K562 (cell line): Measurements from ENCODE around the gene VPS13D. TPM values are rescaled to one million over a fixed set of nuclear protein-coding genes. Genes with fewer than 3 reads are reported as not detected.

Experiments
- ATAC-seq: fragments of 200-7000 bp; cut with Tn5 transposase; 3 replicates; pipeline ENCODE4 v1.9.1; 2020; ENCODE audit warnings: moderate library complexity
- BruUV-seq: library from RNA; stranded (reverse); fragments of 400-500 nt; replicated peaks from 2 replicates; lab custom pipeline; 2021; lab: Mats Ljungman, UMichigan
- CTCF ChIA-PET: fragments of 300-600 bp; formaldehyde crosslinking; extraction: SDS; loops from one replicate; lab custom pipeline; 2021; ENCODE audit warnings: low intra/inter-chr PET ratio; lab: Yijun Ruan, JAX
- POLR2A ChIA-PET: fragments of 300-600, 350-650 bp; sonication (Branson Sonifier 250); formaldehyde crosslinking; extraction: SDS; loops from one replicate; lab custom pipeline; 2021; ENCODE audit warnings: antibody characterized with exemption, inconsistent platforms; lab: Yijun Ruan, JAX
- DNase-seq, 4 experiments: peaks; one replicate each; pipeline versions ENCODE4 v3.0.0 to v3.0.0-alpha.2; 2011 to 2018; ENCODE audit warnings: low spot score in 3 of 4, mixed read lengths in 3 of 4; ENCODE audit errors: extremely low read depth in 1 of 4
- FAIRE-seq: peaks from 2 replicates; lab custom pipeline; 2011; peaks lifted over from hg19 to GRCh38; lab: Jason Lieb, UNC
- H2AFZ ChIP-seq: 2 replicates; pipeline ENCODE4 v1.6.0; 2011; ENCODE audit warnings: low read depth, low read length, control low read depth, inconsistent platforms
- H3K27ac ChIP-seq: fragments of 200-600 bp; 3 replicates; pipeline ENCODE4 v1.8.0; 2011; ENCODE audit warnings: low read depth, mild to moderate bottlenecking, control low read depth, inconsistent platforms, low read length, moderate library complexity, mixed read lengths; ENCODE audit errors: extremely low read depth
- H3K27me3 ChIP-seq, 2 experiments: fragments of 300-600 bp in 1 of 2; 2 replicates in 1 of 2; 3 replicates in 1 of 2; pipeline versions ENCODE4 v1.6.0 to v1.8.0; 2011; ENCODE audit warnings: inconsistent platforms in 2 of 2, low read length in 2 of 2, mild to moderate bottlenecking in 1 of 2, mixed read lengths in 1 of 2, moderate library complexity in 1 of 2; ENCODE audit not compliant: control insufficient read depth in 2 of 2, insufficient read depth in 2 of 2
- H3K36me3 ChIP-seq: fragments of 300-600 bp; 3 replicates; pipeline ENCODE4 v1.8.0; 2011; ENCODE audit warnings: mild to moderate bottlenecking, low read length, inconsistent platforms; ENCODE audit not compliant: control insufficient read depth, insufficient read depth
- H3K4me1 ChIP-seq, 2 experiments: fragments of 200-600 bp in 1 of 2; replicated peaks in 1 of 2; 2 replicates in 1 of 2; 3 replicates in 1 of 2; pipeline versions ENCODE4 v1.5.1 to v1.8.0; 2011; ENCODE audit warnings: inconsistent platforms in 2 of 2, low read length in 2 of 2, mild to moderate bottlenecking in 1 of 2, mixed read lengths in 1 of 2, moderate library complexity in 1 of 2; ENCODE audit not compliant: control insufficient read depth in 2 of 2, insufficient read depth in 2 of 2
- H3K4me2 ChIP-seq: 2 replicates; pipeline ENCODE4 v1.6.1; 2011; ENCODE audit warnings: low read length, control low read depth, inconsistent platforms, mixed read lengths; ENCODE audit not compliant: insufficient read depth
- H3K4me3 ChIP-seq: fragments of 200-600 bp; sonication (generic), shearing (Covaris generic); 2 replicates; pipeline ENCODE4 v1.5.1; 2016; ENCODE audit warnings: control low read depth, inconsistent platforms
- H3K79me2 ChIP-seq: fragments of 200-600 bp; 3 replicates; pipeline ENCODE4 v1.8.0; 2011; ENCODE audit warnings: low read length, inconsistent platforms; ENCODE audit not compliant: control insufficient read depth, insufficient read depth
- H3K9ac ChIP-seq, 2 experiments: 2 replicates each; pipeline versions ENCODE4 v1.6.0 to v1.6.1; 2011; ENCODE audit warnings: low read depth in 2 of 2, low read length in 2 of 2, control low read depth in 1 of 2, inconsistent platforms in 1 of 2, mild to moderate bottlenecking in 1 of 2, mixed read lengths in 1 of 2; ENCODE audit not compliant: insufficient read depth in 1 of 2
- H3K9me1 ChIP-seq: one replicate; pipeline ENCODE4 v1.6.0; 2011; ENCODE audit warnings: inconsistent platforms, mild to moderate bottlenecking, low read length, moderate library complexity; ENCODE audit not compliant: control insufficient read depth, insufficient read depth
- H3K9me3 ChIP-seq: replicated peaks from 2 replicates; pipeline ENCODE4 v1.5.1; 2011; ENCODE audit warnings: low read depth, low read length, inconsistent platforms; ENCODE audit not compliant: control insufficient read depth, insufficient read depth
- H4K20me1 ChIP-seq: replicated peaks from 2 replicates; pipeline ENCODE4 v1.6.1; 2011; ENCODE audit warnings: low read length, inconsistent platforms, mixed read lengths; ENCODE audit not compliant: control insufficient read depth, insufficient read depth
- CBFA2T2 ChIP-seq: fragments of 450-650 bp; conservative IDR thresholded peaks from 2 replicates; pipeline ENCODE4 v1.6.1; 2017; ENCODE audit warnings: mild to moderate bottlenecking
- CBX8 ChIP-seq: fragments of 200-600 bp; sonication (generic); IDR thresholded peaks from 2 replicates; pipeline ENCODE4 v1.6.1; 2012; ENCODE audit warnings: borderline replicate concordance, mixed run types, low read depth, mild to moderate bottlenecking, moderate library complexity, mixed read lengths, low read length, control low read depth, inconsistent platforms; ENCODE audit not compliant: poor library complexity, severe bottlenecking; ENCODE audit errors: extremely low read depth
- DMBX1 ChIP-seq: fragments of 250-450 bp; sonication (Bioruptor Pico); IDR thresholded peaks from 2 replicates; pipeline ENCODE4 v1.8.0; 2022; ENCODE audit warnings: inconsistent platforms, mild to moderate bottlenecking, moderate library complexity, borderline replicate concordance
- ETV1 ChIP-seq: fragments of 450-650 bp; conservative IDR thresholded peaks from 2 replicates; pipeline ENCODE4 v1.6.1; 2016; ENCODE audit warnings: missing genetic modification characterization, control low read depth, low read depth, missing compliant biosample characterization
- ETV5 ChIP-seq: sonication (generic); formaldehyde crosslinking; IDR thresholded peaks from 2 replicates; pipeline ENCODE4 v1.4.0; 2020; ENCODE audit warnings: low read depth, mild to moderate bottlenecking, missing genetic modification reagents
- HNRNPH1 ChIP-seq: fragments of 200-400 bp; formaldehyde crosslinking; optimal IDR thresholded peaks from 2 replicates; pipeline ENCODE3; 2017; ENCODE audit warnings: low read depth, mild to moderate bottlenecking, low read length, moderate library complexity
- ILF3 ChIP-seq: fragments of 450-650 bp; IDR thresholded peaks from 2 replicates; pipeline ENCODE4 v1.6.1; 2018; ENCODE audit warnings: antibody characterized with exemption, mild to moderate bottlenecking, moderate library complexity, borderline replicate concordance
- MCM5 ChIP-seq: fragments of 450-650 bp; IDR thresholded peaks from 2 replicates; pipeline ENCODE4 v1.6.1; 2016; ENCODE audit warnings: low read depth
- MYC ChIP-seq, 2 experiments: fragments of 250-450 bp in 1 of 2; sonication (Bioruptor Pico) in 1 of 2; IDR thresholded peaks; 2 replicates each; pipeline versions ENCODE4 v1.5.1 to v1.6.1; 2012 to 2021; ENCODE audit warnings: low read depth in 2 of 2, borderline replicate concordance in 1 of 2, improper control_type of control experiment in 1 of 2, low read length in 1 of 2, mild to moderate bottlenecking in 1 of 2, moderate library complexity in 1 of 2
- SMARCE1 ChIP-seq: fragments of 450-650 bp; IDR thresholded peaks from 2 replicates; pipeline ENCODE4 v1.7.1; 2016; ENCODE audit warnings: mild to moderate bottlenecking
- ZNF436 ChIP-seq: fragments of 250-450, 450-650 bp; sonication (Bioruptor Pico); formaldehyde crosslinking; IDR thresholded peaks from 2 replicates; pipeline ENCODE4 v1.7.0; 2020; ENCODE audit warnings: mild to moderate bottlenecking
- ZNF766 ChIP-seq: fragments of 200-800 bp; sonication (Bioruptor generic); conservative IDR thresholded peaks from 2 replicates; pipeline ENCODE4 v1.6.1; 2016; ENCODE audit warnings: missing genetic modification characterization, missing compliant biosample characterization
- WGBS: fragments of 100-300 bp; shearing (Covaris generic); methylation state at CpG from one replicate; pipeline ENCODE4 v1.1.6; 2016; ENCODE audit warnings: low coverage, mixed read lengths; ENCODE audit not compliant: insufficient coverage; ENCODE audit errors: missing lambda C conversion rate; 5-methylcytosine and 5-hydroxymethylcytosine counted together
- in situ Hi-C: fragments of 300-500 bp; cut with MboI; formaldehyde crosslinking; loops from 4 replicates; pipeline ENCODE4 v1.15.0; 2018; ENCODE audit warnings: inconsistent platforms, mixed read lengths
- intact Hi-C: fragments of 100-400 bp; cut with micrococcal nuclease; formaldehyde crosslinking; loops from 2 replicates; pipeline ENCODE4 v1.14.2; 2022
- polyA plus RNA-seq, 8 experiments: library from polyadenylated mRNA; depleted of rRNA in 4 of 8; stranded (reverse) in 5 of 8; unstranded in 3 of 8; fragments of >200 nt; fragmentation: Nextera tagmentation in 2 of 8; fragmentation: Illumina TruSeq in 1 of 8; extraction: Ambion mirVana in 2 of 8; extraction: Trizol in 1 of 8; gene quantifications; 2 replicates each; pipeline versions ENCODE4 v1.2.1 to v1.2.3, GENCODE V29; 2011 to 2014; ENCODE audit warnings: inconsistent platforms in 1 of 8, missing spikeins in 1 of 8
- total RNA-seq, 7 experiments: library from RNA; depleted of rRNA in 6 of 7; stranded (reverse); fragments of >200 nt in 6 of 7; fragmentation: Illumina TruSeq in 2 of 7; extraction: Trizol in 2 of 7; gene quantifications; 2 replicates each; pipeline versions ENCODE4 v1.2.1 to v1.2.3, GENCODE V29; 2011 to 2021; ENCODE audit warnings: low replicate concordance in 1 of 7
- TF ChIP-seq, protein P1 (sequence below): fragments of 250-450 bp; sonication (Bioruptor Pico); IDR thresholded peaks from 2 replicates; pipeline ENCODE4 v1.5.0; 2021; ENCODE audit warnings: mild to moderate bottlenecking, borderline replicate concordance

Gene VPS13D
- total and polyA plus RNA-seq, 9 of the 15 experiments (the other 6 are each of a cell fraction or from before 2014, with no cell fraction given), result 6.1 to 51.5 (median 38.5) TPM

DNA sequence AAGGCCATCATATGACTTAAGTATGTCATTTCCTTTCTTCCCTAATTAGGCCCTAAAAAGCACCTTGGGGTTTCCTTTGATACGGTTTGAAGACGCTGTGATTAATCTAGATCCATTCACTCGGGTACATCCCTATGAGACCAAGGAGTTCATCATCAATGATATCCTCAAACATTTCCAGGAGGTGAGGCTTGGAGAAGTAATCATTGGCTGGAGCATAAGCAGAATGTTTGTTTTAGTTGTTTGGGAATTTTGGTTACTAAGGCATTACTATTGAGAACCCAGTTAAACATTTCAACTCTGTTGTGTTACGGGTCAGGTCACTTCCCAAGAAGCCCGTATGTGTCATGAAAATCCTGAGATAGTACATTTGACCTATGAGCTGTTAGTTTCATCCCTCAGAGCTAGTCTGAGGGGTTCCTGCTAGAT is 185.2 kb downstream of the VPS13D start:
- FAIRE-seq, result no peak
- CTCF ChIA-PET, result no interaction called here
- Histone ChIP-seq H3K9me3 (peaks cover 9% of the 10 kb centered on the region), H3K9me1 (no peaks in the 10 kb centered on the region)
- no peak for ATAC-seq
- TF ChIP-seq ILF3 (0 out of 2 replicates have a peak, but pooled peaks have one; percentile 16), DMBX1 (CRISPR knock-in tag) (no peak)
- TF ChIP-seq, all 486 proteins: peak for 1
- POLR2A ChIA-PET, result interaction anchor here (0.9 to 1.6 kb wide), 2 partner anchors 11 to 65 kb away, joined by 3 read pairs; no protein-coding TSS in a partner anchor
- Histone ChIP-seq H3K36me3 (peaks cover 68% of the 10 kb centered on the region), H3K79me2 (no peaks in the 10 kb centered on the region), H3K9ac (no peak overlapping the region), H3K4me3 (no peak overlapping the region), H2AFZ (no peak overlapping the region), H3K4me2 (no peak overlapping the region), H4K20me1 (no peaks in the 10 kb centered on the region), H3K27ac (no peak overlapping the region), H3K27me3 (no peaks in the 10 kb centered on the region), H3K4me1 (no peaks in the 10 kb centered on the region; a peak in 2 of 5 replicates)
- in situ Hi-C loops, result no loop called here
- intact Hi-C loops, result no loop called here
- BruUV-seq, result no TSS peak
- WGBS, result 83% methylated on average over 5 of the region's 5 CpGs
- no peak for DNase-seq

DNA sequence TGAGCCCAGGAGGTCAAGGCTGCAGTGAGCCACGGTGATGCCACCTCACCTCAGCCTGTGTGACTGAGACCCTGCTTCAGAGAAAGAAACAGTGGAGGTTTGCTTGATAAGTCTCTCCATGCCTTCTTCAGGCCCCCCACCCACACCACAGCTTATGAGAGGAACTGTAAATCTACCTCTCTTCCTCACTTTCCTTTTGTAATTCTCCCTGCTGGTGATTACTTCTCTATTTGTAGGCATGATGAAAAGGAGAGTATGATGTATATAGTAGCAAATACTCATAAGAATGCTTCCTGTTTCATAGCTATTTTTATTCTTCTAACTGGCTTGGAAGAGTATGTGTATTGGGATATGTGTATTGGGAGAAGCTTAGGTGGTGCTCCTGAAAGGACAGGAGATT is 186.3 kb downstream of the VPS13D start:
- FAIRE-seq, result no peak
- TF ChIP-seq ETV1 (tag), result no peak
- TF ChIP-seq ETV5 (CRISPR knock-in tag), result no peak
- no peak for TF ChIP-seq ZNF436
- TF ChIP-seq CBX8, result no peak
- no peak for TF ChIP-seq MCM5
- no peak for TF ChIP-seq MYC (IDR thresholded peaks at IDR 0.05; ENCODE audit: low read depth, low read length)
- TF ChIP-seq MYC (CRISPR knock-in tag; IDR thresholded peaks at IDR 0.05; ENCODE audit: borderline replicate concordance, low read depth), result no peak
- TF ChIP-seq HNRNPH1, result no peak
- TF ChIP-seq CBFA2T2, result no peak
- TF ChIP-seq, protein P1, sequence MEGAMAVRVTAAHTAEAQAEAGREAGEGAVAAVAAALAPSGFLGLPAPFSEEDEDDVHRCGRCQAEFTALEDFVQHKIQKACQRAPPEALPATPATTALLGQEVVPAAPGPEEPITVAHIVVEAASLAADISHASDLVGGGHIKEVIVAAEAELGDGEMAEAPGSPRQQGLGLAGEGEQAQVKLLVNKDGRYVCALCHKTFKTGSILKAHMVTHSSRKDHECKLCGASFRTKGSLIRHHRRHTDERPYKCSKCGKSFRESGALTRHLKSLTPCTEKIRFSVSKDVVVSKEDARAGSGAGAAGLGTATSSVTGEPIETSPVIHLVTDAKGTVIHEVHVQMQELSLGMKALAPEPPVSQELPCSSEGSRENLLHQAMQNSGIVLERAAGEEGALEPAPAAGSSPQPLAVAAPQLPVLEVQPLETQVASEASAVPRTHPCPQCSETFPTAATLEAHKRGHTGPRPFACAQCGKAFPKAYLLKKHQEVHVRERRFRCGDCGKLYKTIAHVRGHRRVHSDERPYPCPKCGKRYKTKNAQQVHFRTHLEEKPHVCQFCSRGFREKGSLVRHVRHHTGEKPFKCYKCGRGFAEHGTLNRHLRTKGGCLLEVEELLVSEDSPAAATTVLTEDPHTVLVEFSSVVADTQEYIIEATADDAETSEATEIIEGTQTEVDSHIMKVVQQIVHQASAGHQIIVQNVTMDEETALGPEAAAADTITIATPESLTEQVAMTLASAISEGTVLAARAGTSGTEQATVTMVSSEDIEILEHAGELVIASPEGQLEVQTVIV (CRISPR knock-in tag), result no peak
- no peak for TF ChIP-seq SMARCE1
- no peak for TF ChIP-seq ZNF766 (CRISPR knock-in tag)

More for the DNA sequence above, 186.3 kb downstream of the VPS13D start:
- H3K4me2 ChIP-seq, result no peak overlapping the region
- no peaks in the 10 kb centered on the region for H3K79me2 ChIP-seq
- 100% methylated on average over 1 of the region's 1 CpG for WGBS
- ChIA-PET CTCF (no interaction called here), POLR2A (interaction anchor here (0.6 to 2.1 kb wide), 7 partner anchors 8 to 64 kb away, joined by 3 to 9 read pairs (median 3); no protein-coding TSS in a partner anchor)
- H3K27me3 ChIP-seq, result no peaks in the 10 kb centered on the region
- no peaks in the 10 kb centered on the region for H4K20me1 ChIP-seq
- ATAC-seq (no peak), DNase-seq (no peak)
- H2AFZ ChIP-seq, result no peak overlapping the region
- peak overlapping the region in 1 of 2 experiments; percentile 33; a peak in 1 of 4 replicates for H3K9ac ChIP-seq
- H3K9me3 ChIP-seq, result no peaks in the 10 kb centered on the region; the same call in 1 of the 2 replicates
- no peak overlapping the region for H3K27ac ChIP-seq
- H3K4me3 ChIP-seq, result no peak overlapping the region
- in situ Hi-C loops, result no loop called here
- H3K4me1 ChIP-seq, result no peaks in the 10 kb centered on the region; a peak in 1 of 5 replicates
- intact Hi-C loops, result no loop called here
- H3K36me3 ChIP-seq, result peaks cover 64% of the 10 kb centered on the region
- no peaks in the 10 kb centered on the region for H3K9me1 ChIP-seq
- no TSS peak for BruUV-seq
